H9 (cell line): Measurements from ENCODE around the gene CNTN2. TPM values are rescaled to one million over a fixed set of nuclear protein-coding genes. Genes with fewer than 3 reads are reported as not detected.

ENCODE experiments used
- DNase-seq: peaks from one replicate; pipeline ENCODE4 v3.0.0-alpha.2; 2017
- H2AFZ ChIP-seq: one replicate; pipeline ENCODE4 v1.6.1; 2013; ENCODE audit warnings: mild to moderate bottlenecking, low read length, control low read depth, moderate library complexity
- H2AK5ac ChIP-seq: 2 replicates; pipeline ENCODE4 v1.6.1; 2013; ENCODE audit warnings: low read length, control low read depth, mixed read lengths; ENCODE audit not compliant: insufficient read length
- H2BK120ac ChIP-seq: one replicate; pipeline ENCODE4 v1.6.1; 2013; ENCODE audit warnings: low read depth, mild to moderate bottlenecking, low read length, control low read depth, inconsistent platforms; ENCODE audit not compliant: poor library complexity, severe bottlenecking
- H2BK12ac ChIP-seq: 2 replicates; pipeline ENCODE4 v1.6.1; 2013; ENCODE audit warnings: low read length, control low read depth, mixed read lengths, low read depth; ENCODE audit not compliant: insufficient read length
- H2BK15ac ChIP-seq: 2 replicates; pipeline ENCODE4 v1.6.1; 2013; ENCODE audit warnings: low read depth, low read length, control low read depth
- H2BK20ac ChIP-seq: one replicate; pipeline ENCODE4 v1.6.1; 2013; ENCODE audit warnings: low read depth, mild to moderate bottlenecking, low read length, control low read depth, inconsistent platforms; ENCODE audit not compliant: poor library complexity, severe bottlenecking
- H2BK5ac ChIP-seq: 2 replicates; pipeline ENCODE4 v1.6.1; 2013; ENCODE audit warnings: low read length, control low read depth, mixed read lengths; ENCODE audit not compliant: insufficient read length
- H3K14ac ChIP-seq: 2 replicates; pipeline ENCODE4 v1.6.1; 2013; ENCODE audit warnings: low read length, control low read depth; ENCODE audit not compliant: insufficient read depth
- H3K18ac ChIP-seq: 2 replicates; pipeline ENCODE4 v1.6.1; 2013; ENCODE audit warnings: low read depth, mild to moderate bottlenecking, mixed read lengths, low read length, control low read depth; ENCODE audit not compliant: insufficient read length
- H3K23ac ChIP-seq: 2 replicates; pipeline ENCODE4 v1.6.1; 2013; ENCODE audit warnings: low read length, control low read depth, mixed read lengths, low read depth; ENCODE audit not compliant: insufficient read length
- H3K23me2 ChIP-seq: 2 replicates; pipeline ENCODE4 v1.6.1; 2013; ENCODE audit warnings: low read depth, mild to moderate bottlenecking, mixed read lengths, low read length, control low read depth; ENCODE audit not compliant: insufficient read length, poor library complexity, severe bottlenecking
- H3K27ac ChIP-seq: 2 replicates; pipeline ENCODE4 v1.5.1; 2013; ENCODE audit warnings: low read length, control low read depth, mixed read lengths, low read depth; ENCODE audit not compliant: insufficient read length
- H3K27me3 ChIP-seq: 2 replicates; pipeline ENCODE4 v1.6.1; 2013; ENCODE audit warnings: low read length, control low read depth, inconsistent platforms; ENCODE audit not compliant: insufficient read depth
- H3K4ac ChIP-seq: 2 replicates; pipeline ENCODE4 v1.6.1; 2013; ENCODE audit warnings: low read depth, mild to moderate bottlenecking, control low read depth, inconsistent platforms, low read length, moderate library complexity
- H3K4me1 ChIP-seq: 2 replicates; pipeline ENCODE4 v1.6.1; 2013; ENCODE audit warnings: low read length, control low read depth, inconsistent platforms; ENCODE audit not compliant: insufficient read depth
- H3K4me2 ChIP-seq: 2 replicates; pipeline ENCODE4 v1.6.1; 2013; ENCODE audit warnings: low read length, control low read depth, mixed read lengths; ENCODE audit not compliant: insufficient read length, insufficient read depth
- H3K56ac ChIP-seq: 2 replicates; pipeline ENCODE4 v1.6.1; 2013; ENCODE audit warnings: low read depth, mild to moderate bottlenecking, mixed read lengths, low read length, control low read depth; ENCODE audit not compliant: insufficient read length
- H3K79me1 ChIP-seq: 2 replicates; pipeline ENCODE4 v1.6.1; 2013; ENCODE audit warnings: low read depth, mild to moderate bottlenecking, moderate library complexity, low read length, control low read depth, inconsistent platforms; ENCODE audit not compliant: insufficient read depth, poor library complexity, severe bottlenecking
- H3K79me2 ChIP-seq: 2 replicates; pipeline ENCODE4 v1.6.1; 2013; ENCODE audit warnings: low read length, control low read depth, inconsistent platforms; ENCODE audit not compliant: insufficient read depth
- H3K9ac ChIP-seq: 2 replicates; pipeline ENCODE4 v1.6.1; 2013; ENCODE audit warnings: low read length, control low read depth, mixed read lengths; ENCODE audit not compliant: insufficient read length; ENCODE audit errors: extremely low read depth
- H3K9me3 ChIP-seq: one replicate; pipeline ENCODE4 v1.6.1; 2013; ENCODE audit warnings: low read depth, low read length, inconsistent platforms; ENCODE audit not compliant: control insufficient read depth
- H3T11ph ChIP-seq: one replicate; pipeline ENCODE4 v1.6.1; 2013; ENCODE audit warnings: mild to moderate bottlenecking, low read length, control low read depth, inconsistent platforms
- H4K20me1 ChIP-seq: one replicate; pipeline ENCODE4 v1.6.1; 2013; ENCODE audit not compliant: control insufficient read depth, insufficient read length, insufficient read depth
- H4K5ac ChIP-seq: 2 replicates; pipeline ENCODE4 v1.6.1; 2013; ENCODE audit warnings: low read depth, mild to moderate bottlenecking, mixed read lengths, low read length, control low read depth; ENCODE audit not compliant: insufficient read length
- H4K8ac ChIP-seq: replicated peaks from 2 replicates; pipeline ENCODE4 v1.6.1; 2013; ENCODE audit warnings: low read length, control low read depth, mixed read lengths, low read depth; ENCODE audit not compliant: insufficient read length
- H4K91ac ChIP-seq: 2 replicates; pipeline ENCODE4 v1.6.1; 2013; ENCODE audit warnings: low read depth, mild to moderate bottlenecking, moderate library complexity, mixed read lengths, low read length, control low read depth; ENCODE audit not compliant: insufficient read length
- H3K27ac Mint-ChIP-seq, 3 experiments: 2 replicates in 2 of 3; 3 replicates in 1 of 3; pipeline ENCODE4 v1.8.0; 2020 to 2021; ENCODE audit warnings: mixed read lengths in 3 of 3, mild to moderate bottlenecking in 1 of 3, moderate library complexity in 1 of 3
- H3K27me3 Mint-ChIP-seq: 2 replicates; pipeline ENCODE4 v1.8.0; 2021; ENCODE audit warnings: low read depth, mild to moderate bottlenecking, moderate library complexity, mixed read lengths
- H3K36me3 Mint-ChIP-seq, 3 experiments: 2 replicates in 2 of 3; 3 replicates in 1 of 3; pipeline ENCODE4 v1.8.0; 2020 to 2021; ENCODE audit warnings: low read depth in 3 of 3, mixed read lengths in 3 of 3; ENCODE audit not compliant: insufficient read depth in 1 of 3
- H3K4me1 Mint-ChIP-seq, 2 experiments: 2 replicates each; pipeline ENCODE4 v1.8.0; 2020; ENCODE audit warnings: mixed read lengths in 2 of 2
- H3K4me3 Mint-ChIP-seq, 2 experiments: 2 replicates in 1 of 2; 3 replicates in 1 of 2; pipeline ENCODE4 v1.8.0; 2020 to 2021; ENCODE audit warnings: mild to moderate bottlenecking in 2 of 2, mixed read lengths in 2 of 2, moderate library complexity in 1 of 2
- H3K9me3 Mint-ChIP-seq, 2 experiments: 2 replicates in 1 of 2; 3 replicates in 1 of 2; pipeline ENCODE4 v1.8.0; 2020; ENCODE audit warnings: mild to moderate bottlenecking in 2 of 2, mixed read lengths in 2 of 2, moderate library complexity in 1 of 2
- WGBS: extraction: QIAGEN DNeasy Blood & Tissue Kit; methylation state at CpG from one replicate; pipeline ENCODE4 v1.1.7; 2013; ENCODE audit warnings: missing lambda C conversion rate, low lambda C conversion rate, mixed read lengths; ENCODE audit not compliant: insufficient read length; ENCODE audit errors: extremely low coverage; 5-methylcytosine and 5-hydroxymethylcytosine counted together
- total RNA-seq: library from RNA; stranded (reverse); gene quantifications from 2 replicates; pipeline ENCODE4 v1.2.1, GENCODE V29; 2021
- TF ChIP-seq, protein P1 (sequence below): fragments of 200-600 bp; sonication (generic); conservative IDR thresholded peaks from 3 replicates; pipeline ENCODE4 v1.8.0; 2021; ENCODE audit warnings: antibody characterized with exemption, mild to moderate bottlenecking

The CNTN2 gene
- total RNA-seq, 1 experiment from 2014 or later = 0.42 TPM

DNA sequence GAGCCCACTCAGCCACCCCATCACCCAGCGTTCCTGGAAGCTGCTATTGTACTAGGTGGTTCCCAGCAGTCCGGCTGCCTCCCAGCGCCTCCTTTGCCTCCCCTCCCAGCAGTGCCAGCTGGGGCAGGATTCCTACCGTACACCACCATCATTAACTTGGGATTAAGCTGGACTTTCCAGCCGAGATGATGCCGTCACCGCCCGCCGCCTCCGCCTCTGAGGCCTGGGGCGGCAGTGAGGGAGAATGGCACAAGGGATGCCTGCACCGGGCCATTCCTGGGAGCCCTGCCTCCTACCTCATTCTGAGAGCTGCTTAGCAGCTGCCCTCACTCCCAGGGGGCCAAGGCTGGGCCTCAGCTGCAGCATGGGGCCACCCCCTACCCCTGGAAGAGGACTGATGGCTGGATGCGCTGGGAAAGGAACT lies 13.2 kb downstream of the CNTN2 start:
- H3K23ac ChIP-seq = no peak overlapping the region
- no peak overlapping the region for H4K8ac ChIP-seq
- H2BK12ac ChIP-seq = no peak overlapping the region
- H4K20me1 ChIP-seq = no peaks in the 10 kb centered on the region
- H3K4me1 Mint-ChIP-seq = peaks cover 4 to 19% of the 10 kb centered on the region in 2 experiments
- no peak overlapping the region for H2AK5ac ChIP-seq
- no peak overlapping the region for H3K4ac ChIP-seq
- DNase-seq = no peak
- no peak overlapping the region; a peak in 1 of 7 replicates for H3K27ac Mint-ChIP-seq
- no peak overlapping the region for H2BK20ac ChIP-seq
- H3K4me2 ChIP-seq = no peak overlapping the region
- no peak overlapping the region for H3K18ac ChIP-seq
- H2BK15ac ChIP-seq = no peak overlapping the region
- H3K27ac ChIP-seq = no peak overlapping the region
- H3K27me3 ChIP-seq = no peaks in the 10 kb centered on the region
- no peaks in the 10 kb centered on the region for H3K4me1 ChIP-seq
- no peak overlapping the region for H3K4me3 Mint-ChIP-seq
- H3K9me3 ChIP-seq = no peaks in the 10 kb centered on the region
- H3K79me1 ChIP-seq = no peaks in the 10 kb centered on the region
- H2BK5ac ChIP-seq = no peak overlapping the region
- peaks cover 7% of the 10 kb centered on the region for H3K27me3 Mint-ChIP-seq
- H3K23me2 ChIP-seq = no peaks in the 10 kb centered on the region
- H3K14ac ChIP-seq = no peak overlapping the region
- H3K36me3 Mint-ChIP-seq = no peaks in the 10 kb centered on the region
- no peak overlapping the region for H3K56ac ChIP-seq
- no CpG with 5 or more reads among the region's 13 CpGs for WGBS
- no peak overlapping the region for H4K5ac ChIP-seq
- H3K79me2 ChIP-seq = no peaks in the 10 kb centered on the region
- TF ChIP-seq, protein P1, sequence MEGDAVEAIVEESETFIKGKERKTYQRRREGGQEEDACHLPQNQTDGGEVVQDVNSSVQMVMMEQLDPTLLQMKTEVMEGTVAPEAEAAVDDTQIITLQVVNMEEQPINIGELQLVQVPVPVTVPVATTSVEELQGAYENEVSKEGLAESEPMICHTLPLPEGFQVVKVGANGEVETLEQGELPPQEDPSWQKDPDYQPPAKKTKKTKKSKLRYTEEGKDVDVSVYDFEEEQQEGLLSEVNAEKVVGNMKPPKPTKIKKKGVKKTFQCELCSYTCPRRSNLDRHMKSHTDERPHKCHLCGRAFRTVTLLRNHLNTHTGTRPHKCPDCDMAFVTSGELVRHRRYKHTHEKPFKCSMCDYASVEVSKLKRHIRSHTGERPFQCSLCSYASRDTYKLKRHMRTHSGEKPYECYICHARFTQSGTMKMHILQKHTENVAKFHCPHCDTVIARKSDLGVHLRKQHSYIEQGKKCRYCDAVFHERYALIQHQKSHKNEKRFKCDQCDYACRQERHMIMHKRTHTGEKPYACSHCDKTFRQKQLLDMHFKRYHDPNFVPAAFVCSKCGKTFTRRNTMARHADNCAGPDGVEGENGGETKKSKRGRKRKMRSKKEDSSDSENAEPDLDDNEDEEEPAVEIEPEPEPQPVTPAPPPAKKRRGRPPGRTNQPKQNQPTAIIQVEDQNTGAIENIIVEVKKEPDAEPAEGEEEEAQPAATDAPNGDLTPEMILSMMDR = no peak
- no peak overlapping the region for H2BK120ac ChIP-seq
- no peak overlapping the region for H4K91ac ChIP-seq
- H3T11ph ChIP-seq = no peak overlapping the region
- H3K9me3 Mint-ChIP-seq = no peaks in the 10 kb centered on the region
- H3K9ac ChIP-seq = no peak overlapping the region
- no peak overlapping the region for H2AFZ ChIP-seq
